Adipocyte (in vitro differentiated cells): ENCODE measurements around the gene MRPL38.
A peak's percentile ranks its signal among the peaks of the same experiment; 100 is the strongest.

ENCODE experiments used
- DNase-seq: peaks from one replicate; pipeline ENCODE4 v3.0.0-alpha.2; 2015; ENCODE audit warnings: low read depth
- H3K27me3 ChIP-seq: replicated peaks from 2 replicates; pipeline ENCODE4 v1.7.0; 2013; ENCODE audit warnings: mild to moderate bottlenecking, low read length, moderate library complexity; ENCODE audit not compliant: control insufficient read depth, insufficient read depth
- H3K36me3 ChIP-seq: 2 replicates; pipeline ENCODE4 v1.7.0; 2013; ENCODE audit warnings: low read length, mild to moderate bottlenecking, moderate library complexity; ENCODE audit not compliant: control insufficient read depth, insufficient read depth, severe bottlenecking
- H3K4me1 ChIP-seq: 2 replicates; pipeline ENCODE4 v1.7.0; 2013; ENCODE audit warnings: mild to moderate bottlenecking, low read length, moderate library complexity; ENCODE audit not compliant: control insufficient read depth, insufficient read depth
- H3K4me3 ChIP-seq: 2 replicates; pipeline ENCODE4 v1.7.0; 2013; ENCODE audit warnings: mild to moderate bottlenecking, low read length, moderate library complexity
- H3K9ac ChIP-seq: 2 replicates; pipeline ENCODE4 v1.7.0; 2013; ENCODE audit warnings: mild to moderate bottlenecking, low read length, moderate library complexity
- H3K9me3 ChIP-seq: 2 replicates; pipeline ENCODE4 v1.7.0; 2013; ENCODE audit warnings: mild to moderate bottlenecking, low read length, moderate library complexity; ENCODE audit not compliant: control insufficient read depth

Gene MRPL38

GRCh38 chr17:75901727-75902126, 3.0 kb downstream of the MRPL38 start:
- Histone ChIP-seq H3K9me3 (no peaks in the 10 kb centered on the region), H3K4me1 (peaks cover 11% of the 10 kb centered on the region), H3K36me3 (peaks cover 37% of the 10 kb centered on the region), H3K9ac (no peak overlapping the region), H3K4me3 (no peak overlapping the region), H3K27me3 (no peaks in the 10 kb centered on the region)
- no peak for DNase-seq

DNA sequence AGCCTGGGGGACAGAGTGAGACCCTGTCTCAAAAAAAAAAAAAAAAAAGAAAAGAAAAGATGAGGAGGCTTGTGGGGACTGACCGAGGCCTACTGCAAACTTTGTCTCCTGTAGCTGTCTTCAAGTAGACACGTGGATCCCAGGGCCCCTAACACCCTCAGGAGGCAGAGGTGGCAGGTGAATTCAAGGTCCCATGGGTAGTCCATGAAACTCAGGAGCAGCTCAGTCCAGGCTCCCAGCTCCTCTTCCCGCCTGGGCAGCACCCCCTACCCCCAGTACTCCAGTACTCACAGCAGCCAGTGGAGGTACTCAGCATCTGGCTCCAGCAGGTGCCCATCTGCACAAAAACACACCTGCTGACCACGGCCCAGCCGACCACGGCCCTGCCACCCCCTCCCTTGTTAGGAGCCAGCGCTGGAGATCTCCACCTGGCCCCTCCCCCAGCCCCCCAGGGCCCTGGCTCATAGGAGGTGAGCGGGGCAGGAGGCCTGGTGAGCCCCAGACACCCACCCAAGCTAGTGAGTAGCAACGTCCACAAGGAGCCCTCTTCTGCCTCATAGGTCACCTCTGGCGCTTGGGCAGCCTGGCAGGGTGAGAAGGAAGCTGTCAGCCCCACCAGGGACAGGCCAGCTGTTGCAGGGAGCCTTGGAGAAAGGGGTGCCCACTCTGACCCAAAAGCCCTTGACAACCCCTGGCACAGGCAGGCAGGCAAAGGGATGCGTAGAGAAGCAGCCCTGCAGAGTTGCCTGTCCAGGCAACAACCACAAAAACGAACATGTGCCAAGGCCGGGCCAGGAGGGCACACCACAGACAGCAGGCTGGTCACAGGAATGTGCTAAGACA, 3.8 kb downstream of the MRPL38 start:
- H3K9me3 ChIP-seq = no peaks in the 10 kb centered on the region
- H3K27me3 ChIP-seq = no peaks in the 10 kb centered on the region
- H3K9ac ChIP-seq = no peak overlapping the region
- no peak for DNase-seq
- no peak overlapping the region for H3K4me3 ChIP-seq
- H3K4me1 ChIP-seq = peaks cover 11% of the 10 kb centered on the region
- H3K36me3 ChIP-seq = peaks cover 37% of the 10 kb centered on the region

DNA sequence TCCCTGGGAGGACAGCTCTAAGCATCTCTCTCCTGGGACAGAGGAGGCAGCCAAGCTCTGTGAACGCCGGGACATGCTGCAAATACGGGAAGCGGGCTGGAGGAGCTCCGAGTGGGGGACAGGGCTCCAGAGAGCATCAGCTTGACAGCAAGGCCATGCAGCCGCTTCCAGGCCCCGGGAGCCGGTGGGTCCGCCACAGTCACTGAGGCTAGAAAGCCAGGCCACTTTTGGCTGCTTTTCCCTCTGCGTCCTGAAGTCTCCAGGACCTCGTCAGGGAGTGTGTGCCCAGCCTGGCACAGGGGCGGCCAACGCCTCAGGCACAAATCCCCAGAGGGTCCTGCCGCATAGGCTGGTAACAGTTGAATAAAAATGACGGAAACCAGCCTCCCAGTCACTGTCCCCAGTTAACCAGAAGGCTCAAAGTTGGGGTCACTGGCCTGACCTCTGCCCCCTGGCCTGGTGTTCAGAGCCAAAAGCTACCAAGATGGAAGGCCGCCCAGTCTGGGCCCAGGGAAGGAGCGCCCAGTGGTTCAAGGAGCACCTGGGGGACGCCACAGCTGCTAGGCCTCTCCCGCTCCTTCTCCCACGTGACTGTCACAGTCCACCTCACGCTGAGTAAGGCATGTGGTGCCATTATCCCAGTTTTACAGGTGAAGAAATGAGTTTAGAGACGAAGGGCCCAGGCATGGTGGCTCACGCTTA, 4.8 kb downstream of the MRPL38 start:
- Histone ChIP-seq H3K27me3 (no peaks in the 10 kb centered on the region), H3K9me3 (no peaks in the 10 kb centered on the region), H3K9ac (no peak overlapping the region), H3K36me3 (peaks cover 37% of the 10 kb centered on the region), H3K4me3 (no peak overlapping the region), H3K4me1 (peaks cover 20% of the 10 kb centered on the region)
- DNase-seq = no peak

- DNase-seq = no peak
- Histone ChIP-seq H3K9ac (no peak overlapping the region), H3K4me3 (no peak overlapping the region), H3K36me3 (peaks cover 37% of the 10 kb centered on the region), H3K9me3 (no peaks in the 10 kb centered on the region), H3K27me3 (no peaks in the 10 kb centered on the region), H3K4me1 (peaks cover 25% of the 10 kb centered on the region)
Measured at GRCh38 chr17:75899353-75899752, 5.3 kb downstream of the MRPL38 start.

GRCh38 chr17:75898791-75899190, 5.9 kb downstream of the MRPL38 start:
- Histone ChIP-seq H3K4me3 (no peak overlapping the region), H3K27me3 (no peaks in the 10 kb centered on the region), H3K9me3 (no peaks in the 10 kb centered on the region), H3K36me3 (peaks cover 37% of the 10 kb centered on the region), H3K9ac (no peak overlapping the region), H3K4me1 (peaks cover 26% of the 10 kb centered on the region)
- DNase-seq = no peak

DNA sequence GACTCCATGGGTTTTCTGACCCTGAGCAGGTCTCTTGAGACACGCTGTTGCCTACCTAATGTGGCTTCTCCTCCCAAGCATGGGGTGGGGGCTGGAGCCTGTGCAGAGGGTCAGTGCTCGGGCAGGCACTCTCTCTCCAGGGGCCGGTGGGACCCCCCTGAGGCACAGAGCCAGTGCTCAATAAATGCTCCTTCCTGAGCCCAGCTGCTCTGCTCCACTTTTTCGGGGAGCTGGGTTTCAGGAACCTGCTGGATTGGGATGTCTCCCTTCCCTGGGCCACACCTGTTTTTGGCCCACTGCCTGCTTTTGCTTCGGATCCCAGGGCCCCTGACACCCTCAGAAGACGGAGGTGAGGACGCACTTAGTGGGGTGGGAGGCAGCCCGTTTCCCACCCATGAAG, 6.6 kb downstream of the MRPL38 start:
- Histone ChIP-seq H3K9ac (no peak overlapping the region), H3K4me1 (peaks cover 26% of the 10 kb centered on the region), H3K9me3 (no peaks in the 10 kb centered on the region), H3K27me3 (no peaks in the 10 kb centered on the region), H3K36me3 (peaks cover 37% of the 10 kb centered on the region), H3K4me3 (no peak overlapping the region)
- no peak for DNase-seq

DNA sequence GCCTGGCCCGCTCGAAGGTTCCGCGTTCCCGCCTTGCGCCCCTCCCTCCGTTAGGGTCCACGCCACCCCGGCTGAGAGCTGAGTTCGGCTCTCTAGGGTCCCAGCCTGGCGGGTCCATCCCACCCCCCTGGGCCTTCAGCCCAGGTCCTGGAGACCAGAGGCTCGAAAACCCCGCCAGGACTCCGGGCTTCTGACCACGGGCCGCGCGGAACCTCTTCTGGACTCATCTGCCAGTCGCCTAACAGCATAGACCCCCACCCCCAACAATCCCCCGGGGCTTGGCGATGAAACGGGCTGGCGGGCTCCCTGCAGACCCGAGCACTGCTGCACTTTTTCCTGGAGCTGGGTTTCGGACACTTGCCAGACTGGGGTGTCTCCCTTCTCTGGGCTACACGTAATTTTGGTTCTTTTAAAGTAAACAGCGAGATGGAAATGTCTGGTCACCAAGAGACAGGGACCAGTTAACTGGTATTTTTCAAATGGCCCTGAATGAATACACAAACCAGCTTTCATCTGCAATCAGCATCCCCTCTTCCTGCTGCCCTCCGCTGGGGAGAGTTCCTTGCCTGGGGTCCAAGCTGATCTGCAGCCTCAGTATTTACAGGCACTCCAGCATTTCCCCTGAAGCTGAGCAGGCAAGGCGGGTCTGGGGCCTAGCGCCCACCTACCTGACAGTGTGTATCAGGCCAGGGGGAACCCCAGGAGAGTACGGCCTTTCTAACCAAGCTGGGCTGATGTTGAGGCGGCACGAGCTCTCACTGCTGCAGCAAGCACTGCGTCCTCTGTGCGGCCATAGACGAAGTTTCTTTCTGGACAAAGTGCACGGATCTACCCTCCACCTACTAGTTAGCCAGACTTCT, 7.3 kb downstream of the MRPL38 start:
- Histone ChIP-seq H3K9me3 (no peaks in the 10 kb centered on the region), H3K27me3 (no peaks in the 10 kb centered on the region), H3K4me1 (peaks cover 26% of the 10 kb centered on the region), H3K9ac (peak overlapping the region; percentile 93), H3K4me3 (peak overlapping the region; percentile 67), H3K36me3 (peaks cover 37% of the 10 kb centered on the region)
- no peak for DNase-seq

GRCh38 chr17:75896415-75897159, 8.1 kb downstream of the MRPL38 start, which contains the start of gene TRIM65:
TRIM65 (minus strand) TSS chr17:75896951; CDS start chr17:75896937, 14 bp downstream.
- Histone ChIP-seq H3K36me3 (peaks cover 34% of the 10 kb centered on the region), H3K4me1 (peaks cover 30% of the 10 kb centered on the region), H3K9ac (peak within 1 kb of the TSS; percentile 93), H3K4me3 (peak within 1 kb of the TSS; percentile 85), H3K9me3 (no peaks in the 10 kb centered on the region), H3K27me3 (no peaks in the 10 kb centered on the region)
- DNase-seq = peak; percentile 93

DNA sequence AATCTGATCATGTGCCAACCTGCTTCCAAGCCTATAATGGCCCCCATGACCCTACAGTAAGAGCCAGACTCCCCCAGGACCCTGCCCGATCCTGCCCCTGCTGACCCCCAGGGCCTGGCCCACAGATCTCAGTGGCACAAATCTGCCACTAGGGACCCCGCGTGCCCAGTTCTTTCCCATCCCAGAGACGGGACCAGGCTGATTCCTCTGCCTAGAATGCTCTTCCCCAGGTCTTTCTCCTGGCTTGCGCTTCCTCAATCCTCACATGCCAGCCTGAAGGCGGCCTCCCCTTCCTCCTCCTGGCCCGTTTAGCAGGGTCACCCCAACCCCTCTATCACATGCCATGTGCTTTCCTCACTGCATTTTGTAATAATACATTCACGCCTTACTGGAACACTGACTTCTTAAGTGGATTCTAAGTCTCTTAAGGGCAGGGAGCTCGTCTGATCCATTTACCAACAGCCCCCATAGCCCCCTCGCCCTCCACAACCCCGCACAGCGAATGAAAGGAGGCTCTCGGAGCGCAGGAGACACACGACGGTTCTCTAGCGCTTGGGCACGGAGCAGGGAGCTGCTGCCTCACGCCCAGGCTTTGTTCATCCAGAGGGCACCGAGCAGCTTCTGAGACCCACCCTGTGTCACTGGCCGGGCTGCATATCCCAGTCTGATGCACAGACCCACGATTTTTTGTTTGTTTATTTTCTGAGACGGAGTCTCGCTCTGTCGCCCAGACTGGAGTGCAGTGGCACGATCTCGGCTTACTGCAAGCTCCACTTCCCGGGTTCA, 9.1 kb downstream of the MRPL38 start:
- DNase-seq = peak; percentile 24
- no peaks in the 10 kb centered on the region for H3K27me3 ChIP-seq
- H3K36me3 ChIP-seq = peaks cover 27% of the 10 kb centered on the region
- no peaks in the 10 kb centered on the region for H3K9me3 ChIP-seq
- H3K9ac ChIP-seq = peak overlapping the region; percentile 93
- H3K4me3 ChIP-seq = peak overlapping the region; percentile 85
- peaks cover 30% of the 10 kb centered on the region for H3K4me1 ChIP-seq
